Right ventricle myocardium superior (tissue), 1 donor: ENCODE data around the gene IFNL3. TPM values are rescaled to one million over a fixed set of nuclear protein-coding genes. Genes with fewer than 3 reads are reported as not detected.
"Not testable (repeated sequence)": the region's sequence is repeated elsewhere in the genome, so short reads cannot be mapped to it uniquely, and the experiment has no call there.

Experiments used
- ATAC-seq: fragments of 200-7000 bp; cut with Tn5 transposase; one replicate; pipeline ENCODE4 v1.9.1; 2020; ENCODE audit warnings: mild to moderate bottlenecking; ENCODE audit not compliant: poor library complexity
- DNase-seq: peaks from one replicate; pipeline ENCODE4 v3.0.0-alpha.2; 2020
- intact Hi-C: fragments of 100-400 bp; cut with DNase I; formaldehyde crosslinking; loops from one replicate; pipeline ENCODE4 v1.11.2; 2022
- long read RNA-seq: library from polyadenylated mRNA; unstranded; transcript quantifications from one replicate; pipeline ENCODE4 v2.0.0, GENCODE V29; 2021
- total RNA-seq: library from RNA; stranded (reverse); fragmentation: NEBNext Ultra II Directional; extraction: Animal tissue kit (Norgen Biotek cat#: 25700); gene quantifications from one replicate; pipeline ENCODE4 v1.2.1, GENCODE V29; 2021
- donor health status: DM: no; HTN: yes; CAD: no; lungs with severe emphysema.

IFNL3 gene
- total RNA-seq: not detected
- long read RNA-seq: 0 reads

- DNase-seq, ATAC-seq, intact Hi-C loops: not testable (repeated sequence)
Measured at GRCh38 chr19:39244410-39245100, at the start of gene IFNL3. Gene IFNL3 (minus strand): TSS chr19:39245006. CDS start chr19:39244967, 39 bp downstream.

GRCh38 chr19:39293394-39293793, 48.6 kb upstream of the IFNL3 start:
- no peak for ATAC-seq
- intact Hi-C loops: no loop called here
- no peak for DNase-seq

- intact Hi-C loops: no loop called here
- DNase-seq (no peak), ATAC-seq (no peak)
Measured at GRCh38 chr19:39284032-39284431, 39.2 kb upstream of the IFNL3 start.

GRCh38 chr19:39282021-39282420, 37.2 kb upstream of the IFNL3 start:
- DNase-seq (no peak), ATAC-seq (no peak)
- intact Hi-C loops: no loop called here

GRCh38 chr19:39277598-39277997, 32.8 kb upstream of the IFNL3 start:
- ATAC-seq: no peak
- intact Hi-C loops: no loop called here
- DNase-seq: no peak

GRCh38 chr19:39276740-39277139, 31.9 kb upstream of the IFNL3 start:
- no peak for ATAC-seq
- intact Hi-C loops: no loop called here
- DNase-seq: no peak

- intact Hi-C loops: no loop called here
- no peak for DNase-seq
- no peak for ATAC-seq
Measured at GRCh38 chr19:39275578-39275977, 30.8 kb upstream of the IFNL3 start.

- DNase-seq, ATAC-seq, intact Hi-C loops: not testable (repeated sequence)
Measured at GRCh38 chr19:39273859-39274258, 29.1 kb upstream of the IFNL3 start.

- intact Hi-C loops: no loop called here
- ATAC-seq: no peak
Measured at GRCh38 chr19:39270036-39270871, 25.4 kb upstream of the IFNL3 start.

GRCh38 chr19:39269369-39269768, 24.6 kb upstream of the IFNL3 start:
- DNase-seq, ATAC-seq, intact Hi-C loops: not testable (repeated sequence)

More at GRCh38 chr19:39270036-39270871, 25.4 kb upstream of the IFNL3 start:
- DNase-seq: no peak

GRCh38 chr19:39268531-39269223, 23.9 kb upstream of the IFNL3 start:
- DNase-seq, intact Hi-C loops, ATAC-seq: not testable (repeated sequence)

GRCh38 chr19:39268085-39268484, 23.3 kb upstream of the IFNL3 start, which contains the start of gene IFNL2:
Gene IFNL2 (plus strand): TSS chr19:39268396. CDS start chr19:39268569, 173 bp downstream.
- ATAC-seq, intact Hi-C loops, DNase-seq: not testable (repeated sequence)

- DNase-seq: peak; percentile 41
- intact Hi-C loops: no loop called here
- no peak for ATAC-seq
Measured at GRCh38 chr19:39265321-39265916, 20.6 kb upstream of the IFNL3 start.

- ATAC-seq: peak; percentile 31
- intact Hi-C loops: no loop called here
- DNase-seq: no peak
Measured at GRCh38 chr19:39264306-39265290, 19.8 kb upstream of the IFNL3 start.

- no peak for DNase-seq
- ATAC-seq: no peak
- intact Hi-C loops: no loop called here
Measured at GRCh38 chr19:39263912-39264305, 19.1 kb upstream of the IFNL3 start.

GRCh38 chr19:39262496-39262895, 17.7 kb upstream of the IFNL3 start:
- DNase-seq (no peak), ATAC-seq (no peak)
- intact Hi-C loops: no loop called here

GRCh38 chr19:39261704-39262103, 16.9 kb upstream of the IFNL3 start:
- ATAC-seq: no peak
- no peak for DNase-seq
- intact Hi-C loops: no loop called here

GRCh38 chr19:39257227-39257626, 12.4 kb upstream of the IFNL3 start:
- intact Hi-C loops: no loop called here
- ATAC-seq: no peak
- no peak for DNase-seq
